HEK293T (cell line): Measurements from ENCODE around the gene TTC39B.

ENCODE experiments used
- BHLHE40 ChIP-seq: fragments of 450-650 bp; IDR thresholded peaks from 2 replicates; pipeline ENCODE4 v1.6.1; 2016; ENCODE audit warnings: mild to moderate bottlenecking, moderate library complexity, borderline replicate concordance
- ELF4 ChIP-seq: fragments of 450-650 bp; IDR thresholded peaks from 2 replicates; pipeline ENCODE4 v1.6.1; 2017; ENCODE audit warnings: antibody characterized with exemption
- FOXK2 ChIP-seq: fragments of 450-650 bp; IDR thresholded peaks from 2 replicates; pipeline ENCODE4 v1.6.1; 2016; ENCODE audit warnings: mild to moderate bottlenecking
- HDGF ChIP-seq: fragments of 450-650 bp; IDR thresholded peaks from 2 replicates; pipeline ENCODE4 v1.6.1; 2017; ENCODE audit warnings: antibody characterized with exemption, borderline replicate concordance
- L3MBTL2 ChIP-seq: fragments of 450-650 bp; conservative IDR thresholded peaks from 2 replicates; pipeline ENCODE4 v1.6.1; 2016; ENCODE audit warnings: mild to moderate bottlenecking
- LEF1 ChIP-seq: fragments of 450-650 bp; IDR thresholded peaks from 2 replicates; pipeline ENCODE4 v1.6.1; 2017; ENCODE audit warnings: mild to moderate bottlenecking, borderline replicate concordance
- NFRKB ChIP-seq: fragments of 450-650 bp; IDR thresholded peaks from 2 replicates; pipeline ENCODE4 v1.6.1; 2016; ENCODE audit warnings: mild to moderate bottlenecking, moderate library complexity
- PKNOX1 ChIP-seq: fragments of 450-650 bp; IDR thresholded peaks from 2 replicates; pipeline ENCODE4 v1.6.1; 2016
- SP1 ChIP-seq: fragments of 450-650 bp; IDR thresholded peaks from 2 replicates; pipeline ENCODE4 v1.6.1; 2017
- SUZ12 ChIP-seq: fragments of 450-650 bp; IDR thresholded peaks from 2 replicates; pipeline ENCODE4 v1.6.1; 2016; ENCODE audit warnings: mild to moderate bottlenecking
- TARDBP ChIP-seq: fragments of 450-650 bp; IDR thresholded peaks from 2 replicates; pipeline ENCODE4 v1.6.1; 2016

- no peak for TF ChIP-seq PKNOX1
- TF ChIP-seq HDGF: no peak
- TF ChIP-seq TARDBP: no peak
- TF ChIP-seq ELF4: no peak
- no peak for TF ChIP-seq SP1
- no peak for TF ChIP-seq L3MBTL2
- TF ChIP-seq LEF1: no peak
- no peak for TF ChIP-seq SUZ12
- no peak for TF ChIP-seq BHLHE40
- no peak for TF ChIP-seq NFRKB
- TF ChIP-seq FOXK2: no peak
Observed at GRCh38 chr9:15191378-15191777, 115.6 kb downstream of the TTC39B start.
